DMS53 treated with DMSO at 0.1 percent for 48 hours (cell line): ENCODE results near the gene DCDC2C.

Experiments
- DNase-seq: peaks from one replicate; lab custom pipeline; 2025; ENCODE audit not compliant: unreplicated experiment; lab: John Stamatoyannopoulos, UW

Gene DCDC2C

DNA sequence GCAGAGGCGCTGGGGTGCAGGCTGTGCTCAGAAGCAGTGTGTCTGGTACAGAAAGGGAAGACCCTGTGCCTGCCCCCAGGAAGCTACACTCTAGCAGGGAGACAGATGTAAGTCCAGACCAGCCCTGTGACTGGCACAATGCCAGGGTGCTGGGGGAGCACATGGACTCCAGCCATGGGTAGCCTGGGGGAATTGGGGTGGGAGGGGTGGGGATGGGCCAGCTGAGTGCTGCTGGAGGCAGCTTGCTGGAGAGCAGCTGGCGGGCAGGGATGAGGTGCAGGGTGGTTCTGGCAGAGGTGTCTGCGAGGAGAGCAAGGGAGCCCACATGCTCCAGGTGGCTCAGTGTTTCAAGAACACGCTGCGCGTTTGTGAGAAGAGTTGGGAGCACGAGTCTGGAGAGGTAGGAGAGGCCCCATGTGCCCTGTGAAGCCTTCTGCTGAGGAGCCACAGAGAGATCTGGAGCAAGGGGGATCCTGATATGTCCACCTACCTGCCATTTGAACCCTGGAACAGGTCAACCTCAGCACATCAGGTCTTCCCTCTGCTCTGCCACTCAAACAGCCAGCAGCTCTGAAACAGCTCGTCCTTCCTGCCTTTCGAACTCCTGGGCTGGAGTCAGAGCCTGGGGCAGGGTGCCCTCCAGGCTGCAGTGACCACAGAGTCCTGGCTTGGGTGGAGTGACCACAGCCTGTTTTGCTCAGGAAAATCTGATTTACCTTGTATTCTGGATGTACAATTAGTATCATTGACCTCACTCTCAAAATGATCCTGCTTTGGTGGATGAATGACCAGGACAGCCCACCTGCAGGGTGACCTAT lies 30.3 kb upstream of the DCDC2C start:
- DNase-seq, result no peak

GRCh38 chr2:3674066-3674845 lies 29.1 kb upstream of the DCDC2C start:
- DNase-seq, result no peak

DNA sequence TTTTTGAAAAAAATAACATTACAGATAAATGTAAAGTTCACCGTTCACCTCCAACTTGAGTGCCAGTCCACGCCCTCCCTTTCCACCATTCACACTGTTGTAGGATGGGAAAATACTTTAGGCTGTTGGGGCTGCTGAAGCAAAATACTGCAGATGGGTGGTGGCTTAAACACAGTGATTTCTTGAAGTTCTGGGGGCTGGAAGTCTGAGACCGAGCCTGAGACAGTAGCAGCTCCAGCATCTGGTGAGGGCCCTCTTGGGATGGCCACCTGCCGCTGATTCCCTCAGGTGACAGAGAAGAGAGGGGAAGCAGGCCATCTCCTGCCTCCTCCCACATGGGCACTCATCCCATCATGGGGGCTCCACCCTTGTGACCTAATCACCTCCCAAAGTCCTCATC lies 27.7 kb upstream of the DCDC2C start:
- DNase-seq, result no peak

- DNase-seq, result no peak
Observed at GRCh38 chr2:3677436-3677835, 25.9 kb upstream of the DCDC2C start.

- no peak for DNase-seq
Observed at GRCh38 chr2:3678212-3678611, 25.2 kb upstream of the DCDC2C start.

GRCh38 chr2:3679180-3679579 lies 24.2 kb upstream of the DCDC2C start:
- DNase-seq, result no peak

- no peak for DNase-seq
Observed at GRCh38 chr2:3679616-3680393, 23.6 kb upstream of the DCDC2C start.

DNA sequence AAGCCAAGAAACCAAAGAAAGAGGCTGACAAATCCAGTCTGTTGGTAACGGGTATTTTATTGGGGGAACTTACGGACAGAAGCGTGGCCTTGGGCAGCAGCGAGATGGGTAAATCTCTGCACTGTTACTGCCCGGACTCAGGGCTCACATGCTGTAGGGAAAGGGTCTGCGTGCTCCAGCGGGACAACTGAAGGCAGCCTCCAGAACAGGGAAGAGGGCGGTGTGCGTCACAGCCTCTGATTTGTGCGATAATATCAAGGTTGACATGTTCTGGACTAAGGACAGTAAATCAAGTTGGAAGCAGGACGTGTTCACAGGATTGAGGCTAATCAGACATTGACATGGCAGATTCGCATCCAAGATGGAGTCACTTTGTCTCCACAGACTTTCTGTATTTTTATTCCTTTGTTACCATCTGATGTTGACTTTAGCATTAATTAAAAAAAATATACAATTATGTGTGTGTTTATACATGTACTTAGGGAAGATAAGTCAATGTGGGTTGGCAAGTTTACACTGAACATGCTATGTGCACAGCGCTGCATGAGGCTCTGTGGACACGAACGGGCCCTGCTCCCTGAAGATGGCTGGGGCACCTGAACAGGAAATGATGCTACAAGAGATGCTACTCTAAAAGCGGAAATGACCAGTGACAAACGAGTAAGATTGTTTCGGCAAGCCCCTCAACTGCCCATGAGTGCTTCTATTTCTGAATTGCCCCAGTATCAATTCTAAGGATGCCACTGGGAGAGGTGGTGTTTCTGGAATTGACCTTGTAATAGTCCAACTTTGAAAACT lies 22.6 kb upstream of the DCDC2C start:
- no peak for DNase-seq

DNA sequence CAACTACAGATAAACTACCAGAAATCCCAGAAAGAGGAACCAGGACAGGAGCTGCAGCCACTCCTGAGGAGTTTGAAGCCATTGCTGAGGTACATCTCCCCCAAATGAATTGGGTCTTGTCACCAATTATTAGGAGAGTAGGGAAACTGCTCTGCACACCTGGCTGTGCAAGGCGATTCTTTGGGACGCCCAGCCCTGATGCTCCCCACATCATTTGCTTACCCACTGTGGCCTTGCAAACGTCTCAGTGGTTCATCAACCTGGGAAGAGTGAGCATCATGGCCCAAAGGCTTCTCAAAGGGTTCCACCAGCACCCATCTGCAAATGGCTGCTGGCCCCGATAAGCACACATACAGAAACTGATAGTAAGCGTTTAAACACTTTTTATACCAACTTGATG lies 21.8 kb upstream of the DCDC2C start:
- no peak for DNase-seq

- no peak for DNase-seq
Observed at GRCh38 chr2:3682811-3683210, 20.6 kb upstream of the DCDC2C start.

- no peak for DNase-seq
Observed at GRCh38 chr2:3683748-3684454, 19.5 kb upstream of the DCDC2C start.

DNA sequence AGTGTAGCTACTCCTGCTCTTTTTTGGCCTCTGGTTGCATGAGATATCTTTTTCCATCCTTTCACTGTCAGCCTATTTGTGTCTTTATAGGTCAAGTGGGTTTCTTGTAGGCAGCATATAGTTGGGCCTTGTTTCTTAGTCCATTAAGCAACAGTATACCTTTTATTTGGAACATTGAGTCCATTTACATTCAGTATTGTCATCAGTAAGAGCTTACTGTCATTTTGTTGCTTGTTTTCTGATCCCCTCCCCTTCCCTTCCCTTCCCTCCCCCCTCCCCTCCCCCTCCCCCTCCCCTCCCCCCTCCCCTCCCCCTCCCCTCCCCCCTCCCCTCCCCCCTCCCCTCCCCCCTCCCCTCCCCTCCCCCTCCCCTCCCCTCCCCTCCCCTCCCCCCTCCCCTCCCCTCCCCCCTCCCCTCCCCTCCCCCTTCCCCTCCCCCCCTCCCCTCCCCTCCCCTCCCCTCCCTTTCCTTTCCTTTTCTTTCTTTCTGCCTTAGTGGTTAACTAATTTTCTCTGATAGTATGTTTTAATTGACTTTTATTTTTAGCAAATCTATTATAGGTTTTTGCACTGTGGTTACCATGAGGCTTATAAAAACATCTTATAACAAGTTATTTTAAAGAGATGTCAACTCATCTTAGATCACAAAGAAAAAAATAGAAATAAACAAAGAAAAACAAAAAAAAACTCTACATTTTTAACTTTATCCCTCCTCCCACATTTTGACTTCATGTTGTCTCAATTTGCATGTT lies 13.2 kb upstream of the DCDC2C start:
- DNase-seq, result no peak

DNA sequence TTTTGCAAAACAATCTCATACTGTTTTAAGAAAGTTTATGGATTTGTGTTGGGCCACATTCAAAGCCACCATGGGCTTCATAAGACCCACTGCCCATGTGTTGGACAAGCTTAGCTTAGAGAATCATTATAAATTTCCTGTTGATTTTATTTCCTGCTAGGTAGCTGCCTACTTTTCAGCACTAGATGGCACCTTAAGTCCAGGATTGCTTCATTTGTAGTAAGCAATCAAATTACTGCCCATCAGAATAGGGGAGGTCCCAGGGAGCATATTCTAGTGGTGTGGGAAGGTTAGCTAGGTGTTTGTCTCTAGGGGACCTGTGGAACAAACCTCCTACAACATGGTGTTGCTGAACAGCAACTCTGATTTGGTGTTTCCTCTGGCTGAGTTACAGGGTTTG lies 11.0 kb upstream of the DCDC2C start:
- peak; percentile 35 for DNase-seq

DNA sequence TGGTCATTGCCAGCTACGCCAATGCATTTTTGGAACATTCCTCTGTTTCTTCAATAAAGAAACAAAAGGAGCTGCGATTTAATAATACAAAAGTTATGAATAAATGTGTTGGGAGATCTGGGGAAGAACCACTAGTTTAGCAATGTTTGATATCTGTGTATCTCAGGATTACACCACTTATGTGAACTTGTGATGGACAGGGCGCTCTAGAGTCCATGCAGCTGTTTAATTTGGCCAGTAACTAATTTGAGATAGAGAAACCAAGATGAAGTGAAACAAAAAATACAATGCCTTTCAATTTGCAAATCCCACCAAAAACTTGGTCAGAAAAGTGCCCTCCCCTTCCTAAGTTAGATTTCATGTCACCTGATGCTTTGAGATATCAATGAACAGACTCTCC lies 6.8 kb upstream of the DCDC2C start:
- no peak for DNase-seq

- DNase-seq, result no peak
Observed at GRCh38 chr2:3701071-3701470, 2.3 kb upstream of the DCDC2C start.

- DNase-seq, result no peak
Observed at GRCh38 chr2:3703757-3704355, 481 bp downstream of the DCDC2C start.

DNA sequence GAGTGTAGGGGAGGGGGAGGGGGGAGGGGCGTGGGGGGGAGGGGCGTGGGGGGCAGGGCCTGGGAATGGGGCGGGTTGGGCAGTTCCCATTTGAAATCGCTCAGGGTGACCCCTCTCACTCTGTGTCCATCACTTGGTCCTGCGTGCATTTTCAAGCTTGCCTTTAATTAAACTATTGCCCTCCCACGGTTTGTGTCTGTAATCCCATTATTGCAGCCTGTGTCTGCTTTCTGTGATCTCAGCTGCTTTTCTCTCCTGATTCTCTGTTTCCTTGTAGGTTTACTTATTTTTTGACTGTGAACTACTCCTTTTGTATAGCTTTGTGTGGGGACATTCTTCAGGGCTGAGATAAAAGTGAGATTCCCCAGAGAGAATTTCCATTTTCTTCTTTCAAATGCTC lies 1.3 kb downstream of the DCDC2C start:
- DNase-seq, result no peak

- no peak for DNase-seq
Observed at GRCh38 chr2:3705782-3706181, 2.4 kb downstream of the DCDC2C start.

DNA sequence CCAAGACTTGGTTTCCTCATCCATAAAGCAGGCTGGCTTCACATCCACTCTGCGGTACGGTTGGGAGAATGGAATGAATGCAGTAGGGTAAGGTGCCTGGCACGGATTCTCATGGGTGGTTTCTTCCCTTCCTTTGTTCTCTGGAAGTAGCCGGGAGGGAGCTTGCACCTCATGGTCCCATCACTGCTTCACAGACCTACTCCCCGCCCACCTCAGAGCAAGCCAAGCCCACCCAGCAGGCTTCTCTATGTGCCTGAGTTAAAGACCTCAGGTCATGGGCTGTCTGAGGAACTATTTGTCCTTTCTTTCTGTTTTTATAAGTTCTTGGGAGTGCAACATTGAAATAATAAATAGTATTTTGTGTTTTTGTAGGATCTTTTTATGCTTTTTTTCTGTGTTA lies 3.5 kb downstream of the DCDC2C start:
- no peak for DNase-seq
